ENCODE measurements around the gene TEAD4.

- TF ChIP-seq POLR2AphosphoS5 (IDR thresholded peaks at IDR 0.05) = no peak
- TF ChIP-seq CTCF (IDR thresholded peaks at IDR 0.05) = no peak
Measured at GRCh38 chr12:2974560-2974971, 15.4 kb downstream of the TEAD4 start.
